Calu3 (cell line): ENCODE data around the gene TBK1. TPM values are rescaled to one million over a fixed set of nuclear protein-coding genes. Genes with fewer than 3 reads are reported as not detected.

Source experiments
- BruUV-seq: library from RNA; stranded (reverse); fragments of 400-500 nt; replicated peaks from 2 replicates; lab custom pipeline; 2021; lab: Mats Ljungman, UMichigan
- CTCF ChIA-PET: fragments of 300-600 bp; sonication (Branson Sonifier 250); formaldehyde crosslinking; loops from one replicate; lab custom pipeline; 2022; ENCODE audit warnings: antibody characterized with exemption; lab: Charles Lee
- DNase-seq: peaks from one replicate; pipeline ENCODE4 v3.0.0; 2022
- H3K27ac Mint-ChIP-seq: one replicate; pipeline ENCODE4 v1.8.0; 2022; ENCODE audit warnings: mixed read lengths; ENCODE audit not compliant: unreplicated experiment
- H3K27me3 Mint-ChIP-seq: one replicate; pipeline ENCODE4 v1.8.0; 2022; ENCODE audit warnings: mixed read lengths; ENCODE audit not compliant: unreplicated experiment
- H3K36me3 Mint-ChIP-seq: one replicate; pipeline ENCODE4 v1.8.0; 2022; ENCODE audit warnings: mild to moderate bottlenecking, moderate library complexity, mixed read lengths; ENCODE audit not compliant: insufficient read depth, unreplicated experiment
- H3K4me1 Mint-ChIP-seq: one replicate; pipeline ENCODE4 v1.8.0; 2022; ENCODE audit warnings: mild to moderate bottlenecking, low read depth, mixed read lengths; ENCODE audit not compliant: unreplicated experiment
- H3K4me3 Mint-ChIP-seq: one replicate; pipeline ENCODE4 v1.8.0; 2022; ENCODE audit warnings: mild to moderate bottlenecking, low read depth, moderate library complexity, mixed read lengths; ENCODE audit not compliant: unreplicated experiment
- H3K9me3 Mint-ChIP-seq: one replicate; pipeline ENCODE4 v1.8.0; 2022; ENCODE audit warnings: low read depth, mixed read lengths; ENCODE audit not compliant: unreplicated experiment
- intact Hi-C: fragments of 100-400 bp; cut with micrococcal nuclease; formaldehyde crosslinking; loops from one replicate; pipeline ENCODE4 v1.10.0; 2022; ENCODE audit not compliant: unreplicated experiment
- total RNA-seq: library from RNA; stranded (reverse); gene quantifications from 2 replicates; pipeline ENCODE4 v1.2.3, GENCODE V29; 2022
- TF ChIP-seq, protein P1 (sequence below): fragments of 200-600 bp; IDR thresholded peaks from one replicate; pipeline ENCODE4 v1.8.0; 2022; ENCODE audit warnings: antibody characterized with exemption; ENCODE audit not compliant: unreplicated experiment

The TBK1 gene
- total RNA-seq, 1 experiment from 2014 or later, result 40.4 TPM

GRCh38 chr12:64497903-64498302 is 46.0 kb downstream of the TBK1 start:
- Mint-ChIP-seq H3K27ac (no peak overlapping the region), H3K9me3 (no peaks in the 10 kb centered on the region), H3K36me3 (peaks cover 48% of the 10 kb centered on the region), H3K27me3 (no peaks in the 10 kb centered on the region), H3K4me1 (no peaks in the 10 kb centered on the region), H3K4me3 (no peak overlapping the region)
- no peak for DNase-seq
- CTCF ChIA-PET, result no interaction called here
- TF ChIP-seq, protein P1, sequence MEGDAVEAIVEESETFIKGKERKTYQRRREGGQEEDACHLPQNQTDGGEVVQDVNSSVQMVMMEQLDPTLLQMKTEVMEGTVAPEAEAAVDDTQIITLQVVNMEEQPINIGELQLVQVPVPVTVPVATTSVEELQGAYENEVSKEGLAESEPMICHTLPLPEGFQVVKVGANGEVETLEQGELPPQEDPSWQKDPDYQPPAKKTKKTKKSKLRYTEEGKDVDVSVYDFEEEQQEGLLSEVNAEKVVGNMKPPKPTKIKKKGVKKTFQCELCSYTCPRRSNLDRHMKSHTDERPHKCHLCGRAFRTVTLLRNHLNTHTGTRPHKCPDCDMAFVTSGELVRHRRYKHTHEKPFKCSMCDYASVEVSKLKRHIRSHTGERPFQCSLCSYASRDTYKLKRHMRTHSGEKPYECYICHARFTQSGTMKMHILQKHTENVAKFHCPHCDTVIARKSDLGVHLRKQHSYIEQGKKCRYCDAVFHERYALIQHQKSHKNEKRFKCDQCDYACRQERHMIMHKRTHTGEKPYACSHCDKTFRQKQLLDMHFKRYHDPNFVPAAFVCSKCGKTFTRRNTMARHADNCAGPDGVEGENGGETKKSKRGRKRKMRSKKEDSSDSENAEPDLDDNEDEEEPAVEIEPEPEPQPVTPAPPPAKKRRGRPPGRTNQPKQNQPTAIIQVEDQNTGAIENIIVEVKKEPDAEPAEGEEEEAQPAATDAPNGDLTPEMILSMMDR, result no peak
- BruUV-seq, result no TSS peak
- intact Hi-C loops, result no loop called here

DNA sequence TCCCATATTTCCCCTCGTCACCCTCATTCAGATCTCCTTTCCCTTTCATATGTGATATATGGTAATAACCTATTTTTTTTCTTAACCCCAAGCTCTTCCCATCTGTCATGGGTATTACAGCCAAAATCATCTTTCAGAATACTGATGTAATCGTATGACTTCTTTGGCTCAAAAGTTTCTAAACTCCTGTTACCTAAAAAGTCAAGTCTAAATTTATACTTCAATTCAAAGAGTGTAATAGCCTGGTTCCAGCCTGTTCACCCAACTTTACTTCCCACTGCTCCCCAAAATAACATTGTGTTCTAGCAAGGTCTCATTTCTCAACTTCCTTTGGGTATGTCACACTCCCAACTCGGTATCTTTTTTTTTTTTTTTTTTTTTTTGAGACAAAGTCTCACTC is 48.5 kb downstream of the TBK1 start:
- no peak for DNase-seq
- H3K4me3 Mint-ChIP-seq, result no peak overlapping the region
- intact Hi-C loops, result no loop called here
- H3K27ac Mint-ChIP-seq, result no peak overlapping the region
- H3K9me3 Mint-ChIP-seq, result no peaks in the 10 kb centered on the region
- no TSS peak for BruUV-seq
- CTCF ChIA-PET, result interaction anchor here (0.6 kb wide), 1 partner anchor 8 kb away, joined by 3 read pairs; no protein-coding TSS in a partner anchor
- TF ChIP-seq, protein P1, result no peak
- H3K4me1 Mint-ChIP-seq, result no peaks in the 10 kb centered on the region
- peaks cover 36% of the 10 kb centered on the region for H3K36me3 Mint-ChIP-seq
- H3K27me3 Mint-ChIP-seq, result no peaks in the 10 kb centered on the region

GRCh38 chr12:64501486-64501885 is 49.6 kb downstream of the TBK1 start:
- no peak for DNase-seq
- Mint-ChIP-seq H3K4me1 (no peaks in the 10 kb centered on the region), H3K27me3 (no peaks in the 10 kb centered on the region), H3K36me3 (peaks cover 32% of the 10 kb centered on the region), H3K4me3 (no peak overlapping the region), H3K27ac (no peak overlapping the region), H3K9me3 (no peaks in the 10 kb centered on the region)
- CTCF ChIA-PET, result no interaction called here
- TF ChIP-seq, protein P1, result no peak
- intact Hi-C loops, result no loop called here
- no TSS peak for BruUV-seq

DNA sequence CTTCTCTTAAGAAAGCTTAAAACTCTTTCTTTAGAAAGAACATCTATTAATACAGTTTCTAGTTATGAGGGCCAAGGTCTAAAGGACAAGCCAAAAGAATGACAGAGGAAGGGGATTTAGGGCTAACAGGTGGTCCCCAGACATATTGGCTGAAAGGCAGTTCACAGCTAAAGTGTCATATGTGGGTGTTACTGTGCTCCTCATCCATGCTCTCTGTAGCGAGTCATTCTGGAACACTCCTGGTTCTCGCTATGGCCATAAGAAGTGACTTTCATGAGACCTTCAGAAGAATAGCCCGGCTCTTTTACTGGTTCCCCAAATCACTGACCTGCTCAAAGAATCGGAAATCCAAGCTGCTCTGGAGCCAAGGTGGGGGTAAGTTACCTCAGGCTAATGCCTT is 55.0 kb downstream of the TBK1 start:
- CTCF ChIA-PET, result no interaction called here
- no peaks in the 10 kb centered on the region for H3K4me1 Mint-ChIP-seq
- no peaks in the 10 kb centered on the region for H3K36me3 Mint-ChIP-seq
- TF ChIP-seq, protein P1, result no peak
- intact Hi-C loops, result no loop called here
- no peaks in the 10 kb centered on the region for H3K27me3 Mint-ChIP-seq
- BruUV-seq, result no TSS peak
- H3K9me3 Mint-ChIP-seq, result no peaks in the 10 kb centered on the region
- no peak overlapping the region for H3K4me3 Mint-ChIP-seq
- no peak overlapping the region for H3K27ac Mint-ChIP-seq
- no peak for DNase-seq
